ENCODE results near the gene PFDN2.

DNA sequence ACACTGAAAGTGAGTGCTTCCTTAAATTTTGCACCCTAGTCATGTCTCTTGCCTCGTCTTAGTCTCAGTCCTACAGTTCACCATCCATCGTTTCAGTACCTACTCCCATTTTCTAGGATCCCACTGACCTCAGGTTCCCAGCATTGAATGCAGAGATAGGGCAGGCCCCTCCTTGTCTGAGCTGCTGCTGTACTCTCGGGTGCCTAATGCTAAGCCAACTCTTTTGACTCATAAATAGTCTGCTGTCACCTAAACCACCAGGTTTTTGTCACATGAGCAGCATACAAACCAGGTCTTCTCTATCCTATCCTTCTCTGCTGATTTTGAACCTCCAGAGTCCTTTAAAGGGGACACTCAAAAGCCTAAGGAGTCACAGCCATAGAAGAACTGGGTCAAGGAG is 51.1 kb downstream of the PFDN2 start:
- no peak for TF ChIP-seq POLR2AphosphoS5 (IDR thresholded peaks at IDR 0.05)
- TF ChIP-seq, protein P1, sequence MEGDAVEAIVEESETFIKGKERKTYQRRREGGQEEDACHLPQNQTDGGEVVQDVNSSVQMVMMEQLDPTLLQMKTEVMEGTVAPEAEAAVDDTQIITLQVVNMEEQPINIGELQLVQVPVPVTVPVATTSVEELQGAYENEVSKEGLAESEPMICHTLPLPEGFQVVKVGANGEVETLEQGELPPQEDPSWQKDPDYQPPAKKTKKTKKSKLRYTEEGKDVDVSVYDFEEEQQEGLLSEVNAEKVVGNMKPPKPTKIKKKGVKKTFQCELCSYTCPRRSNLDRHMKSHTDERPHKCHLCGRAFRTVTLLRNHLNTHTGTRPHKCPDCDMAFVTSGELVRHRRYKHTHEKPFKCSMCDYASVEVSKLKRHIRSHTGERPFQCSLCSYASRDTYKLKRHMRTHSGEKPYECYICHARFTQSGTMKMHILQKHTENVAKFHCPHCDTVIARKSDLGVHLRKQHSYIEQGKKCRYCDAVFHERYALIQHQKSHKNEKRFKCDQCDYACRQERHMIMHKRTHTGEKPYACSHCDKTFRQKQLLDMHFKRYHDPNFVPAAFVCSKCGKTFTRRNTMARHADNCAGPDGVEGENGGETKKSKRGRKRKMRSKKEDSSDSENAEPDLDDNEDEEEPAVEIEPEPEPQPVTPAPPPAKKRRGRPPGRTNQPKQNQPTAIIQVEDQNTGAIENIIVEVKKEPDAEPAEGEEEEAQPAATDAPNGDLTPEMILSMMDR (IDR thresholded peaks at IDR 0.05), result no peak
- no peak for TF ChIP-seq POLR2A (IDR thresholded peaks at IDR 0.05)
- no peak for TF ChIP-seq EP300 (IDR thresholded peaks at IDR 0.05)
